Osteoblast (primary cell): ENCODE data around the gene NUAK2. TPM values are rescaled to one million over a fixed set of nuclear protein-coding genes. Genes with fewer than 3 reads are reported as not detected.

Source experiments
- DNase-seq: peaks from one replicate; pipeline ENCODE4 v3.0.0; 2011; ENCODE audit warnings: low spot score, mixed read lengths; ENCODE audit not compliant: insufficient read length; ENCODE audit errors: missing footprints
- H2AFZ ChIP-seq: 2 replicates; pipeline ENCODE4 v1.6.0; 2011; ENCODE audit warnings: mild to moderate bottlenecking, low read length
- H3K27ac ChIP-seq: 2 replicates; pipeline ENCODE4 v1.5.1; 2011; ENCODE audit warnings: mild to moderate bottlenecking, low read depth, low read length, moderate library complexity
- H3K27me3 ChIP-seq: 2 replicates; pipeline ENCODE4 v1.6.0; 2012; ENCODE audit warnings: mild to moderate bottlenecking, control low read depth, inconsistent platforms, low read length, moderate library complexity; ENCODE audit not compliant: insufficient read depth
- H3K36me3 ChIP-seq: 2 replicates; pipeline ENCODE4 v1.5.1; 2011; ENCODE audit warnings: mild to moderate bottlenecking, low read length, control low read depth, moderate library complexity; ENCODE audit not compliant: insufficient read depth
- H3K4me1 ChIP-seq: 2 replicates; pipeline ENCODE4 v1.5.1; 2011; ENCODE audit warnings: mild to moderate bottlenecking, low read length, control low read depth, moderate library complexity; ENCODE audit not compliant: insufficient read depth
- H3K4me2 ChIP-seq: 2 replicates; pipeline ENCODE4 v1.6.0; 2011; ENCODE audit warnings: mild to moderate bottlenecking, low read length; ENCODE audit not compliant: insufficient read depth
- H3K4me3 ChIP-seq: fragments of 200-600 bp; sonication (generic); 3 replicates; pipeline ENCODE4 v1.5.1; 2012; ENCODE audit warnings: mild to moderate bottlenecking, low read length, inconsistent platforms; ENCODE audit not compliant: insufficient read depth
- H3K79me2 ChIP-seq: 2 replicates; pipeline ENCODE4 v1.6.0; 2012; ENCODE audit warnings: mild to moderate bottlenecking, low read length, control low read depth, inconsistent platforms; ENCODE audit not compliant: insufficient read depth
- H3K9me3 ChIP-seq: 2 replicates; pipeline ENCODE4 v1.5.1; 2011; ENCODE audit warnings: low read depth, low read length, control low read depth
- H4K20me1 ChIP-seq: 2 replicates; pipeline ENCODE4 v1.6.0; 2012; ENCODE audit warnings: mild to moderate bottlenecking, low read length, control low read depth; ENCODE audit not compliant: insufficient read depth
- total RNA-seq: library from RNA; depleted of rRNA; stranded (reverse); fragments of >200 nt; gene quantifications from 2 replicates; pipeline ENCODE4 v1.2.3, GENCODE V29; 2012
- TF ChIP-seq, protein P1 (sequence below): IDR thresholded peaks from 2 replicates; pipeline ENCODE4 v1.5.1; 2011; ENCODE audit warnings: mild to moderate bottlenecking, low read depth, low read length, moderate library complexity; ENCODE audit errors: extremely low read depth

Gene NUAK2
- total RNA-seq, 1 donor, result 3.6 TPM

DNA sequence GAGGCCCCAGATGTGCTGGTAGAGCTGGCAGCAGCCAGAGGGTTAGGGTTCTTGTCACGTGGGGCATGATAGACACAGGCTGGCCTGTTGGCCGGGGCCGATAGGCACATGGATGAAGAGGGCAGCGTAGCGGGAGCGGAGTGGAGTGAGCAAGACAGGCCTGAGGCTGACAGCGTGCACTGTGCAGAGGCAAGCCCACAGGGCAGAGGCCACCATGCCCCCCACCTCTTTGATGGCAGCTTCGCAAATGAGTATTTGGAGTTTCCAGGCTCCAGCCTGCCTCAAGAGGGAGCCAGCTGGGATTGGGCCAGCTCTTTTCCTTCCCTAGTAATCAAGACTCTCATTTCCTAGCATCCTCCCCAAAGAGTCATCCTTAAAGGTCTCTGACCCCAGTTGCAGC lies 50.3 kb downstream of the NUAK2 start:
- Histone ChIP-seq H3K27ac (peak overlapping the region; percentile 65), H3K9me3 (no peaks in the 10 kb centered on the region), H3K4me1 (peaks cover 22% of the 10 kb centered on the region), H4K20me1 (no peaks in the 10 kb centered on the region), H2AFZ (no peak overlapping the region), H3K4me3 (no peak overlapping the region), H3K4me2 (peak overlapping the region; percentile 7), H3K36me3 (no peaks in the 10 kb centered on the region), H3K27me3 (no peaks in the 10 kb centered on the region), H3K79me2 (no peaks in the 10 kb centered on the region)
- TF ChIP-seq, protein P1, sequence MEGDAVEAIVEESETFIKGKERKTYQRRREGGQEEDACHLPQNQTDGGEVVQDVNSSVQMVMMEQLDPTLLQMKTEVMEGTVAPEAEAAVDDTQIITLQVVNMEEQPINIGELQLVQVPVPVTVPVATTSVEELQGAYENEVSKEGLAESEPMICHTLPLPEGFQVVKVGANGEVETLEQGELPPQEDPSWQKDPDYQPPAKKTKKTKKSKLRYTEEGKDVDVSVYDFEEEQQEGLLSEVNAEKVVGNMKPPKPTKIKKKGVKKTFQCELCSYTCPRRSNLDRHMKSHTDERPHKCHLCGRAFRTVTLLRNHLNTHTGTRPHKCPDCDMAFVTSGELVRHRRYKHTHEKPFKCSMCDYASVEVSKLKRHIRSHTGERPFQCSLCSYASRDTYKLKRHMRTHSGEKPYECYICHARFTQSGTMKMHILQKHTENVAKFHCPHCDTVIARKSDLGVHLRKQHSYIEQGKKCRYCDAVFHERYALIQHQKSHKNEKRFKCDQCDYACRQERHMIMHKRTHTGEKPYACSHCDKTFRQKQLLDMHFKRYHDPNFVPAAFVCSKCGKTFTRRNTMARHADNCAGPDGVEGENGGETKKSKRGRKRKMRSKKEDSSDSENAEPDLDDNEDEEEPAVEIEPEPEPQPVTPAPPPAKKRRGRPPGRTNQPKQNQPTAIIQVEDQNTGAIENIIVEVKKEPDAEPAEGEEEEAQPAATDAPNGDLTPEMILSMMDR, result peak; percentile 23
- DNase-seq, result peak; percentile 94

DNA sequence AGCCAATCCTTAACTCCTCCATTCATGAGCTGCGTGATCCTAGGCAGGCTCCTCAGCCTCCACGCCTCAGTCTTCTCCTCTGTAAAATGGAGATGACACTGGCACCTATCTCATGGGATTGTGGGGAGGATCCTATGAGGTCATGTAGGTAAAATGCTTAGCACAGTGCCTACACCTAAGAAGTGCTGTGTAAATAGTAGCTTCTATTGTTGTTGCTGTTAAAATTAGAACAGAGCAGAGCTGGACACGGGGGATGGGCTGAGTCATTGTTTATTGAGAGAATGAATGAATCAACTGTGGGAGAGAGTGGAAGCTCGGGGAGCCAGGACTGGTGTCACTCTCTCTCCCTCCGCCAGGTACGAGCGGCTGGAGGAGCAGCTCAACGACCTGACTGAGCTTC lies 50.8 kb downstream of the NUAK2 start:
- Histone ChIP-seq H3K4me3 (no peak overlapping the region), H3K27ac (peak overlapping the region; percentile 65), H3K4me2 (peak overlapping the region; percentile 7), H3K36me3 (no peaks in the 10 kb centered on the region), H3K4me1 (peaks cover 22% of the 10 kb centered on the region), H2AFZ (no peak overlapping the region), H3K79me2 (no peaks in the 10 kb centered on the region), H3K27me3 (no peaks in the 10 kb centered on the region), H4K20me1 (no peaks in the 10 kb centered on the region), H3K9me3 (no peaks in the 10 kb centered on the region)
- peak; percentile 94 for DNase-seq
- TF ChIP-seq, protein P1, result no peak

DNA sequence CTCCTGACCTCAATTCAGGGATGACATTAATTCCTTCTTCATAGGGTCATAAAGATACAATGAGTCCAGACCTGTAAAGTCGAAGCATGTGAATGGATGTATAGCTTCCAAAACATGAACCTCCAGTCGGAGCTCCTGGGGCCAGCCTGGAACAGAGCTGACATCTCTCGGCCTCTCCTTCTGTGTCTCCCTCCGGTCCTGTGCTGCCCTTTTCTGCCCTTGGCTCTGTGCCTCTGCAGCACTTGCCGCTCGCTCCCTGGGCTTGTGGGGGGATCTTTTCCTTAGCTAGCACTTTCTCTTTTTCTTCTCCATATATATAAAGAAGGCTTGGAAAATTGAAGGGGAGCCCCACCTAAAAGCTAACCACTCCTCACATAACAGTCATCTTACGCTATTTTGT lies 51.3 kb downstream of the NUAK2 start:
- Histone ChIP-seq H3K79me2 (no peaks in the 10 kb centered on the region), H4K20me1 (no peaks in the 10 kb centered on the region), H3K27me3 (no peaks in the 10 kb centered on the region), H2AFZ (no peak overlapping the region), H3K4me3 (no peak overlapping the region), H3K36me3 (no peaks in the 10 kb centered on the region), H3K27ac (no peak overlapping the region), H3K4me1 (peaks cover 22% of the 10 kb centered on the region), H3K9me3 (no peaks in the 10 kb centered on the region), H3K4me2 (no peak overlapping the region)
- DNase-seq, result peak; percentile 74
- TF ChIP-seq, protein P1, result no peak

DNA sequence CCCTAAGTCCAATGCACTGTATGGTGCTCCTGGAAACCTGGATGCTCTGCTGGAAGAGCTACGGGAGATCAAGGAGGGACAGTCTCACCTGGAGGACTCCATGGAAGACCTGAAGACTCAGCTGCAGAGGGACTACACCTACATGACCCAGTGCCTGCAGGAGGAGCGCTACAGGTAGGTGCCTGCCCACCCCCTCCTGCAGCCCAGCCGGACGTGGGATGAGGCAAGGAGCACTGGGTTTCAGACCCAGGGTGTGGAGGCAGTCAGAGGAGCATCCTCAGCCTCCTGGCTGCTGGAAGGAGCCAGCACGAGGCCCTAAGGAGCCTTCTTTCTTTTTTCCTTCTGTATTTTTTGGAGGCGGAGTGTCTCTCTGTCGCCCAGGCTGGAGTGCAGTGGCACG lies 51.8 kb downstream of the NUAK2 start:
- H3K36me3 ChIP-seq, result no peaks in the 10 kb centered on the region
- H3K4me3 ChIP-seq, result no peak overlapping the region
- TF ChIP-seq, protein P1, result no peak
- H4K20me1 ChIP-seq, result no peaks in the 10 kb centered on the region
- H2AFZ ChIP-seq, result no peak overlapping the region
- no peaks in the 10 kb centered on the region for H3K27me3 ChIP-seq
- peaks cover 22% of the 10 kb centered on the region for H3K4me1 ChIP-seq
- peak; percentile 23 for DNase-seq
- H3K27ac ChIP-seq, result no peak overlapping the region
- H3K79me2 ChIP-seq, result no peaks in the 10 kb centered on the region
- no peak overlapping the region for H3K4me2 ChIP-seq
- H3K9me3 ChIP-seq, result no peaks in the 10 kb centered on the region
